GM23338 (cell line): ENCODE measurements around the gene MLLT10. TPM values are rescaled to one million over a fixed set of nuclear protein-coding genes. Genes with fewer than 3 reads are reported as not detected.

Experiments used
- ATAC-seq: fragments of 200-7000 bp; cut with Tn5 transposase; 3 replicates; pipeline ENCODE4 v1.9.1; 2020
- DNase-seq: peaks from one replicate; pipeline ENCODE4 v3.0.0-alpha.2; 2015; ENCODE audit warnings: low spot score
- H2AFZ ChIP-seq: fragments of 200-600 bp; sonication (generic); 2 replicates; pipeline ENCODE4 v1.8.0; 2016; ENCODE audit warnings: antibody characterized with exemption, mild to moderate bottlenecking, moderate library complexity
- H3F3A ChIP-seq: fragments of 200-600 bp; sonication (generic); replicated peaks from 2 replicates; pipeline ENCODE4 v1.8.0; 2017; ENCODE audit warnings: antibody characterized with exemption, mixed run types, low read depth
- H3K27ac ChIP-seq: fragments of 200-600 bp; sonication (generic); 2 replicates; pipeline ENCODE4 v1.6.1; 2016; ENCODE audit warnings: low read depth
- H3K27me3 ChIP-seq: fragments of 200-600 bp; sonication (generic); 2 replicates; pipeline ENCODE4 v1.8.0; 2016; ENCODE audit warnings: mild to moderate bottlenecking, mixed run types, moderate library complexity; ENCODE audit not compliant: insufficient read depth
- H3K36me3 ChIP-seq: fragments of 200-600 bp; sonication (generic); 2 replicates; pipeline ENCODE4 v1.8.0; 2016; ENCODE audit warnings: mild to moderate bottlenecking; ENCODE audit not compliant: insufficient read depth
- H3K4me1 ChIP-seq: fragments of 200-600 bp; sonication (generic); 2 replicates; pipeline ENCODE4 v1.8.0; 2016; ENCODE audit warnings: mild to moderate bottlenecking, moderate library complexity; ENCODE audit not compliant: insufficient read depth
- H3K4me2 ChIP-seq: fragments of 200-600 bp; sonication (generic); 2 replicates; pipeline ENCODE4 v1.7.1; 2017; ENCODE audit warnings: mixed run types
- H3K4me3 ChIP-seq: fragments of 200-600 bp; sonication (generic); 2 replicates; pipeline ENCODE4 v1.6.1; 2016; ENCODE audit warnings: mixed run types
- H3K79me2 ChIP-seq: fragments of 200-600 bp; sonication (generic); replicated peaks from 2 replicates; pipeline ENCODE4 v1.8.0; 2017; ENCODE audit warnings: mild to moderate bottlenecking; ENCODE audit not compliant: insufficient read depth
- H3K9me2 ChIP-seq: fragments of 200-600 bp; sonication (generic); 2 replicates; pipeline ENCODE4 v1.8.0; 2017; ENCODE audit not compliant: insufficient read depth
- H4K20me1 ChIP-seq: fragments of 200-600 bp; sonication (generic); replicated peaks from 2 replicates; pipeline ENCODE4 v1.8.0; 2017; ENCODE audit warnings: mild to moderate bottlenecking; ENCODE audit not compliant: insufficient read depth
- H3K27ac Mint-ChIP-seq: 2 replicates; pipeline ENCODE4 v1.8.0; 2020; ENCODE audit warnings: inconsistent platforms, mild to moderate bottlenecking, moderate library complexity, mixed read lengths
- H3K27me3 Mint-ChIP-seq: 3 replicates; pipeline ENCODE4 v1.8.0; 2022; ENCODE audit warnings: low read depth, mild to moderate bottlenecking, moderate library complexity, mixed read lengths, inconsistent platforms; ENCODE audit not compliant: insufficient read depth, poor library complexity
- H3K36me3 Mint-ChIP-seq: 3 replicates; pipeline ENCODE4 v1.8.0; 2021; ENCODE audit warnings: low read depth, mild to moderate bottlenecking, inconsistent platforms, moderate library complexity, mixed read lengths
- H3K4me1 Mint-ChIP-seq: 3 replicates; pipeline ENCODE4 v1.8.0; 2020; ENCODE audit warnings: mild to moderate bottlenecking, inconsistent platforms, mixed read lengths
- H3K4me3 Mint-ChIP-seq: 3 replicates; pipeline ENCODE4 v1.8.0; 2021; ENCODE audit warnings: moderate library complexity, mild to moderate bottlenecking, inconsistent platforms, mixed read lengths
- H3K9me3 Mint-ChIP-seq: 3 replicates; pipeline ENCODE4 v1.8.0; 2020; ENCODE audit warnings: moderate library complexity, mild to moderate bottlenecking, inconsistent platforms, mixed read lengths
- CREB1 ChIP-seq: fragments of 250-450 bp; sonication (Bioruptor Pico); IDR thresholded peaks from 2 replicates; pipeline ENCODE4 v1.5.0; 2020; ENCODE audit warnings: low read depth, mild to moderate bottlenecking, moderate library complexity
- EZH2 ChIP-seq: fragments of 200-600 bp; sonication (generic); IDR thresholded peaks from one replicate; pipeline ENCODE4 v1.8.0; 2017; ENCODE audit warnings: antibody characterized with exemption, mild to moderate bottlenecking, low read depth; ENCODE audit not compliant: unreplicated experiment
- EZH2phosphoT487 ChIP-seq: fragments of 200-600 bp; sonication (generic); IDR thresholded peaks from one replicate; pipeline ENCODE4 v1.8.1; 2018; ENCODE audit warnings: antibody characterized with exemption; ENCODE audit not compliant: unreplicated experiment
- JUNB ChIP-seq: IDR thresholded peaks from one replicate; pipeline ENCODE4 v1.6.1; 2016; ENCODE audit warnings: antibody characterized with exemption; ENCODE audit not compliant: unreplicated experiment
- NANOG ChIP-seq: IDR thresholded peaks from 2 replicates; pipeline ENCODE4 v1.6.1; 2016; ENCODE audit warnings: antibody characterized with exemption, borderline replicate concordance
- POLR2AphosphoS5 ChIP-seq: IDR thresholded peaks from 2 replicates; pipeline ENCODE4 v1.6.1; 2016; ENCODE audit warnings: antibody characterized with exemption, low read depth
- REST ChIP-seq: IDR thresholded peaks from one replicate; pipeline ENCODE4 v1.6.1; 2018; ENCODE audit warnings: antibody characterized with exemption; ENCODE audit not compliant: unreplicated experiment
- STAT1 ChIP-seq: IDR thresholded peaks from one replicate; pipeline ENCODE4 v1.6.1; 2016; ENCODE audit warnings: antibody characterized with exemption; ENCODE audit not compliant: unreplicated experiment
- ZNF114 ChIP-seq: fragments of 250-450 bp; sonication (Bioruptor Pico); IDR thresholded peaks from 2 replicates; pipeline ENCODE4 v1.5.0; 2020; ENCODE audit warnings: mild to moderate bottlenecking, moderate library complexity
- ZNF331 ChIP-seq: fragments of 250-450 bp; sonication (Bioruptor Pico); IDR thresholded peaks from 2 replicates; pipeline ENCODE4 v1.5.0; 2020; ENCODE audit warnings: low read depth, mild to moderate bottlenecking, moderate library complexity
- polyA plus RNA-seq: library from polyadenylated mRNA; unstranded; fragments of >200 nt; fragmentation: Nextera tagmentation; extraction: Ambion mirVana; gene quantifications from 2 replicates; pipeline ENCODE4 v1.2.1, GENCODE V29; 2016
- total RNA-seq: library from RNA; depleted of rRNA; stranded (reverse); fragments of >200 nt; shearing (Covaris generic); gene quantifications from 2 replicates; pipeline ENCODE4 v1.2.3, GENCODE V29; 2014
- TF ChIP-seq, protein P1 (sequence below): IDR thresholded peaks from 2 replicates; pipeline ENCODE4 v1.6.1; 2016; ENCODE audit warnings: antibody characterized with exemption
- TF ChIP-seq, protein P2 (sequence below): fragments of 250-450 bp; sonication (Bioruptor Pico); IDR thresholded peaks from 2 replicates; pipeline ENCODE4 v1.5.0; 2020; ENCODE audit warnings: mild to moderate bottlenecking, moderate library complexity
- TF ChIP-seq, protein P3 (sequence below), 2 experiments: fragments of 200-600 bp in 1 of 2; sonication (generic) in 1 of 2; conservative IDR thresholded peaks; 2 replicates each; pipeline versions ENCODE4 v1.5.1 to v1.6.1; 2016 to 2017; ENCODE audit warnings: antibody characterized with exemption in 2 of 2, low read depth in 2 of 2, mild to moderate bottlenecking in 2 of 2, moderate library complexity in 1 of 2

Gene MLLT10
- total and polyA plus RNA-seq, 2 experiments from 2014 or later = 28.8 to 55.4 TPM

GRCh38 chr10:21661087-21661486 is 127.1 kb downstream of the MLLT10 start (continued):
- TF ChIP-seq NANOG = no peak
- TF ChIP-seq STAT1 = no peak
- no peak for TF ChIP-seq EZH2
- TF ChIP-seq EZH2phosphoT487 = no peak
- no peak for TF ChIP-seq ZNF331 (CRISPR knock-in tag)

GRCh38 chr10:21661935-21662334 is 127.9 kb downstream of the MLLT10 start:
- H3K4me2 ChIP-seq = no peak overlapping the region
- no peak for DNase-seq
- peaks cover 77% of the 10 kb centered on the region for H3K79me2 ChIP-seq
- H3F3A ChIP-seq = no peaks in the 10 kb centered on the region
- no peaks in the 10 kb centered on the region for H3K36me3 ChIP-seq
- H3K4me3 ChIP-seq = no peak overlapping the region
- no peaks in the 10 kb centered on the region for H3K27me3 ChIP-seq
- H3K36me3 Mint-ChIP-seq = no peaks in the 10 kb centered on the region
- H3K27me3 Mint-ChIP-seq = no peaks in the 10 kb centered on the region
- H3K27ac ChIP-seq = no peak overlapping the region; the same call in 1 of the 2 replicates
- no peak for TF ChIP-seq ZNF331 (CRISPR knock-in tag)
- TF ChIP-seq, protein P1, sequence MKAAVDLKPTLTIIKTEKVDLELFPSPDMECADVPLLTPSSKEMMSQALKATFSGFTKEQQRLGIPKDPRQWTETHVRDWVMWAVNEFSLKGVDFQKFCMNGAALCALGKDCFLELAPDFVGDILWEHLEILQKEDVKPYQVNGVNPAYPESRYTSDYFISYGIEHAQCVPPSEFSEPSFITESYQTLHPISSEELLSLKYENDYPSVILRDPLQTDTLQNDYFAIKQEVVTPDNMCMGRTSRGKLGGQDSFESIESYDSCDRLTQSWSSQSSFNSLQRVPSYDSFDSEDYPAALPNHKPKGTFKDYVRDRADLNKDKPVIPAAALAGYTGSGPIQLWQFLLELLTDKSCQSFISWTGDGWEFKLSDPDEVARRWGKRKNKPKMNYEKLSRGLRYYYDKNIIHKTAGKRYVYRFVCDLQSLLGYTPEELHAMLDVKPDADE = no peak
- no peak for TF ChIP-seq JUNB
- TF ChIP-seq, protein P2, sequence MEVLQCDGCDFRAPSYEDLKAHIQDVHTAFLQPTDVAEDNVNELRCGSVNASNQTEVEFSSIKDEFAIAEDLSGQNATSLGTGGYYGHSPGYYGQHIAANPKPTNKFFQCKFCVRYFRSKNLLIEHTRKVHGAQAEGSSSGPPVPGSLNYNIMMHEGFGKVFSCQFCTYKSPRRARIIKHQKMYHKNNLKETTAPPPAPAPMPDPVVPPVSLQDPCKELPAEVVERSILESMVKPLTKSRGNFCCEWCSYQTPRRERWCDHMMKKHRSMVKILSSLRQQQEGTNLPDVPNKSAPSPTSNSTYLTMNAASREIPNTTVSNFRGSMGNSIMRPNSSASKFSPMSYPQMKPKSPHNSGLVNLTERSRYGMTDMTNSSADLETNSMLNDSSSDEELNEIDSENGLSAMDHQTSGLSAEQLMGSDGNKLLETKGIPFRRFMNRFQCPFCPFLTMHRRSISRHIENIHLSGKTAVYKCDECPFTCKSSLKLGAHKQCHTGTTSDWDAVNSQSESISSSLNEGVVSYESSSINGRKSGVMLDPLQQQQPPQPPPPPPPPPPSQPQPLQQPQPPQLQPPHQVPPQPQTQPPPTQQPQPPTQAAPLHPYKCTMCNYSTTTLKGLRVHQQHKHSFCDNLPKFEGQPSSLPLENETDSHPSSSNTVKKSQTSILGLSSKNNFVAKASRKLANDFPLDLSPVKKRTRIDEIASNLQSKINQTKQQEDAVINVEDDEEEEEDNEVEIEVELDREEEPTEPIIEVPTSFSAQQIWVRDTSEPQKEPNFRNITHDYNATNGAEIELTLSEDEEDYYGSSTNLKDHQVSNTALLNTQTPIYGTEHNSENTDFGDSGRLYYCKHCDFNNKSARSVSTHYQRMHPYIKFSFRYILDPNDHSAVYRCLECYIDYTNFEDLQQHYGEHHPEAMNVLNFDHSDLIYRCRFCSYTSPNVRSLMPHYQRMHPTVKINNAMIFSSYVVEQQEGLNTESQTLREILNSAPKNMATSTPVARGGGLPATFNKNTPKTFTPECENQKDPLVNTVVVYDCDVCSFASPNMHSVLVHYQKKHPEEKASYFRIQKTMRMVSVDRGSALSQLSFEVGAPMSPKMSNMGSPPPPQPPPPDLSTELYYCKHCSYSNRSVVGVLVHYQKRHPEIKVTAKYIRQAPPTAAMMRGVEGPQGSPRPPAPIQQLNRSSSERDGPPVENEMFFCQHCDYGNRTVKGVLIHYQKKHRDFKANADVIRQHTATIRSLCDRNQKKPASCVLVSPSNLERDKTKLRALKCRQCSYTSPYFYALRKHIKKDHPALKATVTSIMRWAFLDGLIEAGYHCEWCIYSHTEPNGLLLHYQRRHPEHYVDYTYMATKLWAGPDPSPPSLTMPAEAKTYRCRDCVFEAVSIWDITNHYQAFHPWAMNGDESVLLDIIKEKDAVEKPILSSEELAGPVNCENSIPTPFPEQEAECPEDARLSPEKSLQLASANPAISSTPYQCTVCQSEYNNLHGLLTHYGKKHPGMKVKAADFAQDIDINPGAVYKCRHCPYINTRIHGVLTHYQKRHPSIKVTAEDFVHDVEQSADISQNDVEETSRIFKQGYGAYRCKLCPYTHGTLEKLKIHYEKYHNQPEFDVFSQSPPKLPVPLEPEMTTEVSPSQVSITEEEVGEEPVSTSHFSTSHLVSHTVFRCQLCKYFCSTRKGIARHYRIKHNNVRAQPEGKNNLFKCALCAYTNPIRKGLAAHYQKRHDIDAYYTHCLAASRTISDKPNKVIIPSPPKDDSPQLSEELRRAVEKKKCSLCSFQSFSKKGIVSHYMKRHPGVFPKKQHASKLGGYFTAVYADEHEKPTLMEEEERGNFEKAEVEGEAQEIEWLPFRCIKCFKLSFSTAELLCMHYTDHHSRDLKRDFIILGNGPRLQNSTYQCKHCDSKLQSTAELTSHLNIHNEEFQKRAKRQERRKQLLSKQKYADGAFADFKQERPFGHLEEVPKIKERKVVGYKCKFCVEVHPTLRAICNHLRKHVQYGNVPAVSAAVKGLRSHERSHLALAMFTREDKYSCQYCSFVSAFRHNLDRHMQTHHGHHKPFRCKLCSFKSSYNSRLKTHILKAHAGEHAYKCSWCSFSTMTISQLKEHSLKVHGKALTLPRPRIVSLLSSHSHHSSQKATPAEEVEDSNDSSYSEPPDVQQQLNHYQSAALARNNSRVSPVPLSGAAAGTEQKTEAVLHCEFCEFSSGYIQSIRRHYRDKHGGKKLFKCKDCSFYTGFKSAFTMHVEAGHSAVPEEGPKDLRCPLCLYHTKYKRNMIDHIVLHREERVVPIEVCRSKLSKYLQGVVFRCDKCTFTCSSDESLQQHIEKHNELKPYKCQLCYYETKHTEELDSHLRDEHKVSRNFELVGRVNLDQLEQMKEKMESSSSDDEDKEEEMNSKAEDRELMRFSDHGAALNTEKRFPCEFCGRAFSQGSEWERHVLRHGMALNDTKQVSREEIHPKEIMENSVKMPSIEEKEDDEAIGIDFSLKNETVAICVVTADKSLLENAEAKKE (CRISPR knock-in tag) = no peak
- no peak for TF ChIP-seq EZH2phosphoT487
- TF ChIP-seq EZH2 = no peak
- TF ChIP-seq REST = no peak
- no peak for TF ChIP-seq POLR2AphosphoS5
- no peak for TF ChIP-seq NANOG
- TF ChIP-seq CREB1 (CRISPR knock-in tag) = no peak
- no peak for TF ChIP-seq ZNF114 (CRISPR knock-in tag)
- TF ChIP-seq STAT1 = no peak
- TF ChIP-seq, protein P3, sequence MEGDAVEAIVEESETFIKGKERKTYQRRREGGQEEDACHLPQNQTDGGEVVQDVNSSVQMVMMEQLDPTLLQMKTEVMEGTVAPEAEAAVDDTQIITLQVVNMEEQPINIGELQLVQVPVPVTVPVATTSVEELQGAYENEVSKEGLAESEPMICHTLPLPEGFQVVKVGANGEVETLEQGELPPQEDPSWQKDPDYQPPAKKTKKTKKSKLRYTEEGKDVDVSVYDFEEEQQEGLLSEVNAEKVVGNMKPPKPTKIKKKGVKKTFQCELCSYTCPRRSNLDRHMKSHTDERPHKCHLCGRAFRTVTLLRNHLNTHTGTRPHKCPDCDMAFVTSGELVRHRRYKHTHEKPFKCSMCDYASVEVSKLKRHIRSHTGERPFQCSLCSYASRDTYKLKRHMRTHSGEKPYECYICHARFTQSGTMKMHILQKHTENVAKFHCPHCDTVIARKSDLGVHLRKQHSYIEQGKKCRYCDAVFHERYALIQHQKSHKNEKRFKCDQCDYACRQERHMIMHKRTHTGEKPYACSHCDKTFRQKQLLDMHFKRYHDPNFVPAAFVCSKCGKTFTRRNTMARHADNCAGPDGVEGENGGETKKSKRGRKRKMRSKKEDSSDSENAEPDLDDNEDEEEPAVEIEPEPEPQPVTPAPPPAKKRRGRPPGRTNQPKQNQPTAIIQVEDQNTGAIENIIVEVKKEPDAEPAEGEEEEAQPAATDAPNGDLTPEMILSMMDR (conservative IDR thresholded peaks at IDR 0.05; ENCODE audit: low read depth in 2 of 2) = no peak
- no peak for ATAC-seq
- H3K9me2 ChIP-seq = no peaks in the 10 kb centered on the region
- peaks cover 27% of the 10 kb centered on the region for H3K4me1 Mint-ChIP-seq
- no peak overlapping the region for H2AFZ ChIP-seq
- peak overlapping the region; percentile 42; the same call in 1 of the 2 replicates for H3K27ac Mint-ChIP-seq
- peaks cover 30% of the 10 kb centered on the region for H3K4me1 ChIP-seq
- no peaks in the 10 kb centered on the region for H3K9me3 Mint-ChIP-seq
- no peaks in the 10 kb centered on the region for H4K20me1 ChIP-seq
- H3K4me3 Mint-ChIP-seq = no peak overlapping the region
